Cerebellar cortex (tissue), 1 donor: ENCODE data around the gene MS4A2.
"Not testable (repeated sequence)": the region's sequence is repeated elsewhere in the genome, so short reads cannot be mapped to it uniquely, and the experiment has no call there.

Source experiments
- DNase-seq: peaks from one replicate; pipeline ENCODE4 v3.0.0-alpha.2; 2015; ENCODE audit warnings: low spot score

The MS4A2 gene

GRCh38 chr11:60088364-60088763 lies at the start of gene MS4A2:
MS4A2 (plus strand) TSS chr11:60088664; CDS start chr11:60088766, 102 bp downstream.
- DNase-seq = no peak

DNA sequence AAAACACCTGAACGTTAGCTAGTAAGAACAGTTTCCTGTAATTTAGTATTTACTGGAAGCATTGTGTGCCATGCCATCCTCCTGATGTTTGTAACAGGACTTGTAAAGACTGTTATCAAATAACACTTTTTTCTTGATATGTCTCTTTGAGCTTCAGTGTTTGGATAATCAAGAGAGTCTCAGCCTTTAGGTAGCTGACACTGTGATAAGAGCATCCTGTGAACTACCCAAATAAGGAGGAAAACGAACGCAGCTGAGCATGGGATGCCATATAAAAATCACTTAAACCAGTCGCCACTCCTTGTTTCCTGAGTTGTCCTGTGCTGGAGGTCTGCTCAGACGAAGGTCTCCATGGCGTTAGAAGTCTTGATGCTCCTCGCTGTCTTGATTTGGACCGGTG lies 48.4 kb upstream of the MS4A2 start, which contains the start of gene OOSP2:
Gene OOSP2 (plus strand): TSS at position 301 of the 400 bp plus-strand sequence. CDS start 51 bp downstream, at position 352.
- DNase-seq = no peak

GRCh38 chr11:60050422-60050821 lies 38.0 kb upstream of the MS4A2 start:
- not testable (repeated sequence) for DNase-seq

DNA sequence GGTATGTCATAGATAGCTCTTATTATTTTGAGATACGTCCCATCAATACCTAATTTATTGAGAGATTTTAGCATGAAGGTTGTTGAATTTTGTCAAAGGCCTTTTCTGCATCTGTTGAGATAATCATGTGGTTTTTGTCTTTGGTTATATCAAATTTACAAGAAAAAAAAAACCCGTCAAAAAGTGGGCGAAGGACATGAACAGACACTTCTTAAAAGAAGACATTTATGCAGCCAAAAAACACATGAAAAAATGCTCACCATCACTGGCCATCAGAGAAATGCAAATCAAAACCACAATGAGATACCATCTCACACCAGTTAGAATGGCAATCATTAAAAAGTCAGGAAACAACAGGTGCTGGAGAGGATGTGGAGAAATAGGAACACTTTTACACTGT lies 37.6 kb upstream of the MS4A2 start:
- DNase-seq = not testable (repeated sequence)

DNA sequence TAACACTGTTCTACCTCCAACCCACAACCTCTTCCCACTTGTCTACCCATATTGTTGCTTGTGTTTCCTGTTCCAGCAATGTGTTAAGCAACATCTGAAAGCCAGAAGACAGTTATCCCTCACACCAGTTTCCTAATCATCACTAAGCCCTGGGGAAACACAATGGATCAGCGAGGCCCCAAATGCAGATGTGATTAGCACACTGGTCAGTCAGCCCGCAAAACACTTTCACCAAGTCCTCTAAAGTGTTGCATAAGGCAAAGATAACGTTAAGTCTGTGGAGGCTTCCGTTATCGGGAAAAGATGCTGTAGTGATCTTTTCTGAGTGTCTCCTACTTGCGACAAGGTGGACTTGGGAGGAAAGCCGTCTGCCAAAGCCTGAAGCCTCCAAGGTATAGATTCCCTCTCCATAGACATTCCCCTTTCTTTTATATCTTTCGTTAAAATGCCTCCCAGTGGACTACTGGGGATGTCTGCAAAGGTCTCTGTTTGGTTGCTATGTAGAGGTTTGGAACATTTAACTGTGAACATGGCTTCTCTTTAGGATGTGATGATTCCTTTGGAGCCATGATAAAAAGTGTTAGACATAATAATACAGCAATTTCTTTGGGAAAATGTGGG lies 32.0 kb upstream of the MS4A2 start, which contains the start of gene MS4A3:
Gene MS4A3 (plus strand): TSS at position 317 of the 621 bp plus-strand sequence. CDS start 4,496 bp downstream, outside the sequence.
- no peak for DNase-seq

- no peak for DNase-seq
These were observed 29.4 kb upstream of the MS4A2 start for GRCh38 chr11:60059052-60059451.

GRCh38 chr11:60059521-60060240 lies 28.8 kb upstream of the MS4A2 start:
- no peak for DNase-seq

- DNase-seq = no peak
These were observed 24.4 kb upstream of the MS4A2 start for GRCh38 chr11:60064111-60064510.

DNA sequence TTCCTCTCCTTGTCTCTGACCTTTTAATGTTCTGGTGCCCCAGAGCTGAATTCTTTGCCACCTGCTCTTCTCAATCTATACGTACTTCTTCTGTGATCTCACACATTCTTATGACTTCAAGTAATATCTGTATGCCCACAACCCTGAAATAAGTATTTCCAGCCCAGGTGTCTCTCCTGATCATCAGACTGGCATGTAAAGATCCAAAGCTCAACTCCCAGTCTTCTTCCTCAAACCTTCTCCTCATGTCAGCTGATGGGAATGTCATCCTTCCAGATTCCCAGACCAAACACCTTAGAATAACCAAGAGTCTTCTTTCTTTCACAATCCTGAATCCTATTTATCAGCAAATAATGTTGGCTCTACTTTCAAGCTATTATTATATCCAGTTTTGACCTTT lies 22.7 kb upstream of the MS4A2 start:
- no peak for DNase-seq

DNA sequence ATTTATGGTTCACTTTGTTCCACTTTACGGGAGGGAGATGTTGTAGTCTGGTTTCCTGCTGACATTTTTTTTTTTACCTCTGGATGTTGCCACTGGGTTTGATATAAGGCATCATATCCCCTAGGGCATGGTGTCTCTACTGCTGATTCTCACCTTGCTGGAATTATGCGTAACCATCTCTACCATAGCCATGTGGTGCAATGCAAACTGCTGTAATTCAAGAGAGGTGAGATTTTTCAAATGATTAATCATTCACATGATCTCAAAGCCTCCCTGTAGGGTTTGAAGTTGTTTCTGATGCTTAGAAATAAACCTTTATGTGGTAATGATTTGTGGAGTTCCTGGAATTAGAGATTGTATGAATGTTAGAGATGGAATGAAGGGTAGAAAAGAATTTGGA lies 19.0 kb upstream of the MS4A2 start:
- no peak for DNase-seq

- DNase-seq = not testable (repeated sequence)
These were observed 16.8 kb upstream of the MS4A2 start for GRCh38 chr11:60071644-60072043.

DNA sequence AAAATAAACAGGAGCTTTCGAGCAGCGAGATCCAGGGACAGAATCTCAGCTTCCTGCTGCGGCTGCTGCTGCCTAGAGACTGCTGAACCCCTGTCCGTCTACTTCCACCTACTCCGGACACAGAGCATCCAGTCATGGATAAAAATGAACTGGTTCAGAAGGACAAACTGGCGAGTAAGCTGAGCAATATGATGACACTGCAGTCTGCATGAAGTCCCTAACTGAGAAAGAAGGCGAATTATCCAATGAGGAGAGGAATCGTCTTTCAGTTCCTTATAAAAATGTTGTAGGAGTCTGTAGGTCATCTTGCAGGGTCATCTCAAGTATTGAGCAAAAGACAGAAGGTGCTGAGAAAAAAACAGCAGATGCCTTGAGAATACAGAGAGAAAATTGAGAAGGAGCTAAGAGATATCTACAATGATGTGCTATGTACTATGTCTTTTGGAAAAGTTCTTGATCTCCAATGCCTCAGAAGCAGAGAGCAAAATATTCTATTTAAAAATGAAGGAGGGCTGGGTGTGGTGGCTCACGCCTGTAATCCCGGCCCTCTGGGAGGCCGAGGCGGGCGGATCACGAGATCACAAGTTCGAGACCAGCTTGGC lies 11.1 kb upstream of the MS4A2 start:
- no peak for DNase-seq

- no peak for DNase-seq
These were observed 10.5 kb upstream of the MS4A2 start for GRCh38 chr11:60077981-60078380.

GRCh38 chr11:60078745-60079144 lies 9.7 kb upstream of the MS4A2 start:
- DNase-seq = no peak

- no peak for DNase-seq
These were observed 7.9 kb upstream of the MS4A2 start for GRCh38 chr11:60080535-60080934.

- no peak for DNase-seq
These were observed 3.7 kb upstream of the MS4A2 start for GRCh38 chr11:60084631-60085273.

- no peak for DNase-seq
These were observed 2.6 kb upstream of the MS4A2 start for GRCh38 chr11:60085909-60086308.

DNA sequence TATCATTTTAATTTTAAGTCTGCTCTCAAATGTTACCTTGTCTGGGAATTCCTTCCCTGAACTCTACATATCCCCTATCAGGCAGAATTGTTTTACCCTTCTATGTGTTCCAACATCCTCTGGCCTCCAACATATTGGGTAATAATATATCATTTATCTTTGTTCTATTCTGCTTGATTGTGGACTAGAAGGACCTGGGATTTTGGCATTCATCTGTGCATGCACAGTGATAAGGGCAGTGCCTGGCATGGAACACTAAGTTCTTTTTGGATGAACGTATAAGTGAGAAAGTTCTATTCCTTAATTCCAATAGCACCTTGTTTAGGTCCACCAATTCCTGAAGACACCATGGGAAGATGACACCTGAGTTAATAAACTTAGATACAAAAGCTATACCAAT lies 1.2 kb upstream of the MS4A2 start:
- no peak for DNase-seq

DNA sequence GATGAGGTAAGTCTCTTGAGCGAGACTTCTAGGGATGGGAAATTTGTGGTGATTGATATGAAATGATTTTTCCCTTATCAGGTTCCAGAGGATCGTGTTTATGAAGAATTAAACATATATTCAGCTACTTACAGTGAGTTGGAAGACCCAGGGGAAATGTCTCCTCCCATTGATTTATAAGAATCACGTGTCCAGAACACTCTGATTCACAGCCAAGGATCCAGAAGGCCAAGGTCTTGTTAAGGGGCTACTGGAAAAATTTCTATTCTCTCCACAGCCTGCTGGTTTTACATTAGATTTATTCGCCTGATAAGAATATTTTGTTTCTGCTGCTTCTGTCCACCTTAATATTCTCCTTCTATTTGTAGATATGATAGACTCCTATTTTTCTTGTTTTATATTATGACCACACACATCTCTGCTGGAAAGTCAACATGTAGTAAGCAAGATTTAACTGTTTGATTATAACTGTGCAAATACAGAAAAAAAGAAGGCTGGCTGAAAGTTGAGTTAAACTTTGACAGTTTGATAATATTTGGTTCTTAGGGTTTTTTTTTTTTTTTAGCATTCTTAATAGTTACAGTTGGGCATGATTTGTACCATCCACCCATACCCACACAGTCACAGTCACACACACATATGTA lies 7.1 kb downstream of the MS4A2 start:
- no peak for DNase-seq

DNA sequence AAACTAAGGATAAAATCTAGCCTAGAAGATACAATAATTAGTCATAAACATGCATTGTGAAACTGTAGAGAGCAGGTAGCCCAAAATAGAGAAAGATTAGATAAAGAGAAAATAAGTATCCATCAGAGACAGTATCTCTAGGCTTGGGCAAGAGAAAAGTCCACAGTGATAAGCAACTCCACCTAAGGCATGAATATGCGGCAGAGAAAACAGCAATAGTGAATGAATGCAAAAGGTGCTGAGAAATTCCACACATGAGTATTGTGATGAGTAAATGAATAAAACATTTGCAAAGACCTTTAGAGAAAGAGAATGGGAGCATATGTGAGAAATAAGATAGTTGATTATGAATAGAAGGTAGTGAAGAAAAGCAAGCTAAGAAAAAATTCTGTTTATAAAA lies 8.7 kb downstream of the MS4A2 start:
- DNase-seq = no peak

DNA sequence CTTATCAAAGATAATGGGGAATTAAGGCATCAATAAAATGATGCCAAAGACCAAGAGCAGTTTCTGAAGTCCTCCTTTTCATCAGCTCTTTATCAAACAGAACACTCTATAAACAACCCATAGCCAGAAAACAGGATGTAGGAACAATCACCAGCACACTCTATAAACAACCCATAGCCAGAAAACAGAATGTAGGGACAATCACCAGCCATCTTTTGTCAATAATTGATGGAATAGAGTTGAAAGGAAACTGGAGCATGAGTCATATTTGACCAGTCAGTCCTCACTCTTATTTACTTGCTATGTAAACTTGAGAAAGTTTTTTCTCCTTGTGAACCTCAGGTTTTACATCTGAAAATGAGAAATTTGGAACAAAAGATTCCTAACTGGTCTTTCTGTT lies 10.0 kb downstream of the MS4A2 start:
- no peak for DNase-seq

GRCh38 chr11:60100516-60100915 lies 12.1 kb downstream of the MS4A2 start:
- no peak for DNase-seq
